Left ventricle myocardium inferior (tissue), 1 donor: ENCODE measurements around the gene CRHR1. TPM values are rescaled to one million over a fixed set of nuclear protein-coding genes. Genes with fewer than 3 reads are reported as not detected.
A peak's percentile ranks its signal among the peaks of the same experiment; 100 is the strongest.
"Not testable (repeated sequence)": the region's sequence is repeated elsewhere in the genome, so short reads cannot be mapped to it uniquely, and the experiment has no call there.

Experiments used
- DNase-seq: peaks from one replicate; pipeline ENCODE4 v3.0.0-alpha.2; 2020
- H3K27ac ChIP-seq: fragments of 200-600 bp; replicated peaks from 2 replicates; pipeline ENCODE4 v1.8.0; 2021
- H3K27me3 ChIP-seq: fragments of 200-600 bp; 2 replicates; pipeline ENCODE4 v1.8.0; 2021; ENCODE audit warnings: low read depth
- H3K36me3 ChIP-seq: fragments of 200-600 bp; 2 replicates; pipeline ENCODE4 v1.8.0; 2021
- H3K4me1 ChIP-seq: fragments of 200-600 bp; 2 replicates; pipeline ENCODE4 v1.8.0; 2021
- H3K4me3 ChIP-seq: fragments of 200-600 bp; 2 replicates; pipeline ENCODE4 v1.8.0; 2021; ENCODE audit warnings: mild to moderate bottlenecking, moderate library complexity
- H3K9me3 ChIP-seq: fragments of 200-600 bp; replicated peaks from 2 replicates; pipeline ENCODE4 v1.8.0; 2021
- CTCF ChIP-seq: fragments of 200-600 bp; IDR thresholded peaks from 2 replicates; pipeline ENCODE4 v1.8.0; 2021; ENCODE audit warnings: antibody characterized with exemption, mild to moderate bottlenecking, borderline replicate concordance
- intact Hi-C: fragments of 100-400 bp; cut with micrococcal nuclease; formaldehyde crosslinking; loops from one replicate; pipeline ENCODE4 v1.11.0; 2022
- total RNA-seq: library from RNA; stranded (reverse); fragmentation: NEBNext Ultra II Directional; extraction: Animal tissue kit (Norgen Biotek cat#: 25700); gene quantifications from one replicate; pipeline ENCODE4 v1.2.1, GENCODE V29; 2021
- donor health status: DM: no; HTN: yes; CAD: no; lungs with severe emphysema.

Gene CRHR1
- total RNA-seq, 1 donor from 2014 or later, result not detected

GRCh38 chr17:45742251-45742650, 41.9 kb upstream of the CRHR1 start:
- H3K27ac ChIP-seq, result no peak overlapping the region
- H3K4me3 ChIP-seq, result no peak overlapping the region
- H3K36me3 ChIP-seq, result no peaks in the 10 kb centered on the region
- peaks cover 11% of the 10 kb centered on the region for H3K4me1 ChIP-seq
- H3K27me3 ChIP-seq, result peaks cover 62% of the 10 kb centered on the region
- TF ChIP-seq CTCF, result no peak
- no peak for DNase-seq
- H3K9me3 ChIP-seq, result no peaks in the 10 kb centered on the region
- intact Hi-C loops, result no loop called here

GRCh38 chr17:45743626-45744326, 40.3 kb upstream of the CRHR1 start:
- H3K4me1 ChIP-seq, result peaks cover 11% of the 10 kb centered on the region
- DNase-seq, result peak; percentile 28

GRCh38 chr17:45744826-45745225, 39.3 kb upstream of the CRHR1 start:
- H3K4me3 ChIP-seq, H3K36me3 ChIP-seq, H3K9me3 ChIP-seq, intact Hi-C loops, H3K27ac ChIP-seq, DNase-seq: not testable (repeated sequence)
- peaks cover 11% of the 10 kb centered on the region for H3K4me1 ChIP-seq
- H3K27me3 ChIP-seq, result peaks cover 62% of the 10 kb centered on the region

More at GRCh38 chr17:45743626-45744326, 40.3 kb upstream of the CRHR1 start:
- Histone ChIP-seq H3K4me3 (no peak overlapping the region), H3K27ac (no peak overlapping the region), H3K9me3 (no peaks in the 10 kb centered on the region), H3K36me3 (no peaks in the 10 kb centered on the region), H3K27me3 (peaks cover 64% of the 10 kb centered on the region)
- intact Hi-C loops, result no loop called here
- no peak for TF ChIP-seq CTCF

- H3K27ac ChIP-seq, result no peak overlapping the region
- H3K4me1 ChIP-seq, result peaks cover 11% of the 10 kb centered on the region
- DNase-seq, result no peak
- intact Hi-C loops, result no loop called here
- no peak overlapping the region for H3K4me3 ChIP-seq
- H3K9me3 ChIP-seq, result no peaks in the 10 kb centered on the region
- no peaks in the 10 kb centered on the region for H3K36me3 ChIP-seq
- no peak for TF ChIP-seq CTCF
- peaks cover 67% of the 10 kb centered on the region for H3K27me3 ChIP-seq
Observed at GRCh38 chr17:45745601-45746494, 38.3 kb upstream of the CRHR1 start.

DNA sequence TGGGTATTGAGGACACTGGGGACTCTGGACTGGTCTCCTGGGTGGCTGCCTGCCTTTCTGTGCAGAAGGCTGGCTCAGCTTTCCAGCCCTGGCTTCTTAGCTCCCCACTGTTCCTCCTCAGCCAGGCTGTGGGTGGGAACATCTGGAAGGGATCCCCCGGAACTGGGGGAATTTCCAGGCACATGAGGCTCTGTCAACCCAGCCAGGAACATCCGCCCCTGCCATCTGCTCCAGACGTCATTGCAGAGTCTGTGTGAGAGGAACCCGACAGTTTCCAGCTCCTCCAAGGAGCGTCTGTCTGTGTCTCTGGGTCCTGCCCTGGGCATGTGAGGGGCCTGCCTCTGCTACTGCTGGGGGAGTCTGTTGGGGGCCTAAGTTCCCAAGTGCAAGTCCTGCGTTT, 36.2 kb upstream of the CRHR1 start:
- Histone ChIP-seq H3K4me1 (peaks cover 7% of the 10 kb centered on the region), H3K4me3 (no peak overlapping the region), H3K9me3 (no peaks in the 10 kb centered on the region), H3K27me3 (peaks cover 75% of the 10 kb centered on the region), H3K36me3 (no peaks in the 10 kb centered on the region), H3K27ac (no peak overlapping the region)
- TF ChIP-seq CTCF, result no peak
- intact Hi-C loops, result no loop called here
- DNase-seq, result no peak
